ENCODE results near the gene GLIPR2. TPM values are rescaled to one million over a fixed set of nuclear protein-coding genes. Genes with fewer than 3 reads are reported as not detected.
A peak's percentile ranks its signal among the peaks of the same experiment; 100 is the strongest.

The GLIPR2 gene
- total and polyA plus RNA-seq, 2 donors (not counting 3 experiments of a cell fraction or from before 2014, with no cell fraction given) = 22.0 to 42.4 TPM

DNA sequence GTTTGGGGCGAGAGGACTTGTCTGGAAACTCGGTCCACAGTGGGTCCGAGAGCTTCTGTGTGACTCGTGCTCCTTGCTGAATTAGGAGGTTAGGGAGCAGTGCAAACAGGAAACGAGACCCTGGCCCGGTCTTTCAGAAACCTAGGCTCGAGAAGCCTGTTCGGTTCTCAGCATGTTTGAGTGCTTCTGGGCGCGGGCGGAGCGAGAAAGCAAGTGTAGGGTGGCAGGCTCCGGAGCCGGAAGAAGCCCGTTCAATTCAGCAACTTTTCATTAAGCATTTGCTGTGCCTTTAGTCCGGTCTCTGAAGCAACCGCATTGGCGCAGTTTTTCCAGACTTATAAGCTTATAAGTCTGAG is 54.7 kb downstream of the GLIPR2 start:
- FAIRE-seq = peak; percentile 67
- no peaks in the 10 kb centered on the region for H3K9me3 ChIP-seq (replicated peaks; ENCODE audit: control insufficient read depth, insufficient read depth, low read length)
- CTCF ChIA-PET = interaction anchor here (0.6 to 4.3 kb wide), 17 partner anchors 10 to 236 kb away, joined by 3 to 29 read pairs (median 7); partner anchors contain the start of gene GLIPR2
- peak overlapping the region; percentile 89 for H3K4me2 ChIP-seq (ENCODE audit: insufficient read depth, low read length)
- H3K4me1 ChIP-seq (ENCODE audit: control insufficient read depth, extremely low read depth, insufficient read depth, low read length) = peaks cover 31% of the 10 kb centered on the region
- peak overlapping the region; percentile 46 for H2AFZ ChIP-seq (ENCODE audit: low read depth, low read length)
- H3K79me2 ChIP-seq (ENCODE audit: control insufficient read depth, insufficient read depth, low read length) = peaks cover 52% of the 10 kb centered on the region
- BruUV-seq (replicated peaks) = TSS peak; percentile 53
- DNase-seq (ENCODE audit: low read depth, low spot score) = peak; percentile 46
- H3K9ac ChIP-seq (replicated peaks; ENCODE audit: extremely low read depth, insufficient read depth, low read length) = peak overlapping the region; percentile 96
- no peaks in the 10 kb centered on the region for H4K20me1 ChIP-seq (replicated peaks; ENCODE audit: control insufficient read depth, extremely low read depth, insufficient read depth, low read length)
- no peaks in the 10 kb centered on the region for H3K36me3 ChIP-seq (ENCODE audit: control insufficient read depth in 2 of 2, extremely low read depth in 1 of 2, insufficient read depth in 2 of 2, low read length in 2 of 2)
- no peaks in the 10 kb centered on the region for H3K27me3 ChIP-seq (ENCODE audit: control insufficient read depth in 2 of 2, insufficient read depth in 2 of 2, low read length in 2 of 2)
- dilution Hi-C loops (cut with MboI; ENCODE audit: extremely low pct_ligation_motif_present, low sequenced_read_pairs) = no loop called here
- peak overlapping the region; percentile 80 to 93 (median 90) for H3K4me3 ChIP-seq (replicated peaks in 1 of 3; ENCODE audit: insufficient read depth in 1 of 3, low read depth in 1 of 3, low read length in 3 of 3)
- intact Hi-C loops (cut with micrococcal nuclease) = loop anchor here (5.0 kb wide), 1 partner anchor 136 kb away; no protein-coding TSS in a partner anchor
- TF ChIP-seq POLR2AphosphoS5 (IDR thresholded peaks at IDR 0.05; ENCODE audit: insufficient read depth, low read depth, low read length) = no peak
- no peak for TF ChIP-seq FOS (IDR thresholded peaks at IDR 0.05; ENCODE audit: borderline replicate concordance, insufficient read depth, low read length)
- TF ChIP-seq, protein P1, sequence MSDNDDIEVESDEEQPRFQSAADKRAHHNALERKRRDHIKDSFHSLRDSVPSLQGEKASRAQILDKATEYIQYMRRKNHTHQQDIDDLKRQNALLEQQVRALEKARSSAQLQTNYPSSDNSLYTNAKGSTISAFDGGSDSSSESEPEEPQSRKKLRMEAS (IDR thresholded peaks at IDR 0.05; ENCODE audit: insufficient read depth, insufficient read length) = no peak
- TF ChIP-seq POLR2A (IDR thresholded peaks at IDR 0.05; ENCODE audit: low read depth, low read length) = no peak
- no peak for TF ChIP-seq EZH2 (IDR thresholded peaks at IDR 0.05; ENCODE audit: borderline replicate concordance, low read depth, low read length, severe bottlenecking)
- TF ChIP-seq, protein P2, sequence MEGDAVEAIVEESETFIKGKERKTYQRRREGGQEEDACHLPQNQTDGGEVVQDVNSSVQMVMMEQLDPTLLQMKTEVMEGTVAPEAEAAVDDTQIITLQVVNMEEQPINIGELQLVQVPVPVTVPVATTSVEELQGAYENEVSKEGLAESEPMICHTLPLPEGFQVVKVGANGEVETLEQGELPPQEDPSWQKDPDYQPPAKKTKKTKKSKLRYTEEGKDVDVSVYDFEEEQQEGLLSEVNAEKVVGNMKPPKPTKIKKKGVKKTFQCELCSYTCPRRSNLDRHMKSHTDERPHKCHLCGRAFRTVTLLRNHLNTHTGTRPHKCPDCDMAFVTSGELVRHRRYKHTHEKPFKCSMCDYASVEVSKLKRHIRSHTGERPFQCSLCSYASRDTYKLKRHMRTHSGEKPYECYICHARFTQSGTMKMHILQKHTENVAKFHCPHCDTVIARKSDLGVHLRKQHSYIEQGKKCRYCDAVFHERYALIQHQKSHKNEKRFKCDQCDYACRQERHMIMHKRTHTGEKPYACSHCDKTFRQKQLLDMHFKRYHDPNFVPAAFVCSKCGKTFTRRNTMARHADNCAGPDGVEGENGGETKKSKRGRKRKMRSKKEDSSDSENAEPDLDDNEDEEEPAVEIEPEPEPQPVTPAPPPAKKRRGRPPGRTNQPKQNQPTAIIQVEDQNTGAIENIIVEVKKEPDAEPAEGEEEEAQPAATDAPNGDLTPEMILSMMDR (IDR thresholded peaks at IDR 0.05; ENCODE audit: extremely low read depth in 1 of 2, insufficient read depth in 1 of 2, low read depth in 1 of 2, low read length in 2 of 2) = no peak
- TF ChIP-seq JUN (IDR thresholded peaks at IDR 0.05; ENCODE audit: borderline replicate concordance, insufficient read depth, insufficient read length, low read depth) = no peak
- no peak for TF ChIP-seq GATA2 (IDR thresholded peaks at IDR 0.05; ENCODE audit: insufficient read depth, insufficient read length, low read depth, low read length)
- TF ChIP-seq MYC (IDR thresholded peaks at IDR 0.05; ENCODE audit: low read depth, low read length) = no peak
- peak overlapping the region; percentile 78 for H3K27ac ChIP-seq (ENCODE audit: insufficient read depth, low read depth, low read length)
- no peaks in the 10 kb centered on the region for H3K9me1 ChIP-seq (replicated peaks; ENCODE audit: control insufficient read depth, extremely low read depth, insufficient read depth, low read length)
- POLR2A ChIA-PET = interaction anchor here (1.0 to 1.7 kb wide), 2 partner anchors 10 to 25 kb away, joined by 4 to 8 read pairs; no protein-coding TSS in a partner anchor
